Neural progenitor cell (in vitro differentiated cells): ENCODE data around the gene TSPAN1.

Source experiments
- EZH2 ChIP-seq: fragments of 200-600 bp; sonication (generic); IDR thresholded peaks from 2 replicates; pipeline ENCODE4 v1.6.1; 2017; ENCODE audit warnings: antibody characterized with exemption, mild to moderate bottlenecking, moderate library complexity
- TF ChIP-seq, protein P1 (sequence below): fragments of 200-600 bp; sonication (generic); IDR thresholded peaks from 2 replicates; pipeline ENCODE4 v1.5.1; 2017; ENCODE audit warnings: antibody characterized with exemption, mild to moderate bottlenecking

DNA sequence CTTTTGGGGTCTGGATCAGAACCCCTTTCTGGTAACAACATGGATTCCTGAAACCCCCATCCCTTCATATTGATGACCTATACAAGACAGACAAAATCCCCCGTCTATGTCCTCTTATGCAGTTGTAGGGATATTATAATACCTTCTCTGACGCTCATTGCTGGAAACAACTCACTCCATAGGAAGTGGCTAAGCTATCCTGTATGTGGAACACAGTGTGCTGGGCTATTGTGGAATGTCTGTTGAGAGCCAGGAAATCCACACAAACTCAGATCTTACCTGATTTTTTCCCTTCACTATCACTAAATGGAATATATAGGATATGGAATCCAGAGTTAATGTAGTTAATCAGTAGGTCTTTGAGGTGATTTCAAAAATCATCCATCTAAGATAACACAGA lies 24.8 kb upstream of the TSPAN1 start:
- TF ChIP-seq, protein P1, sequence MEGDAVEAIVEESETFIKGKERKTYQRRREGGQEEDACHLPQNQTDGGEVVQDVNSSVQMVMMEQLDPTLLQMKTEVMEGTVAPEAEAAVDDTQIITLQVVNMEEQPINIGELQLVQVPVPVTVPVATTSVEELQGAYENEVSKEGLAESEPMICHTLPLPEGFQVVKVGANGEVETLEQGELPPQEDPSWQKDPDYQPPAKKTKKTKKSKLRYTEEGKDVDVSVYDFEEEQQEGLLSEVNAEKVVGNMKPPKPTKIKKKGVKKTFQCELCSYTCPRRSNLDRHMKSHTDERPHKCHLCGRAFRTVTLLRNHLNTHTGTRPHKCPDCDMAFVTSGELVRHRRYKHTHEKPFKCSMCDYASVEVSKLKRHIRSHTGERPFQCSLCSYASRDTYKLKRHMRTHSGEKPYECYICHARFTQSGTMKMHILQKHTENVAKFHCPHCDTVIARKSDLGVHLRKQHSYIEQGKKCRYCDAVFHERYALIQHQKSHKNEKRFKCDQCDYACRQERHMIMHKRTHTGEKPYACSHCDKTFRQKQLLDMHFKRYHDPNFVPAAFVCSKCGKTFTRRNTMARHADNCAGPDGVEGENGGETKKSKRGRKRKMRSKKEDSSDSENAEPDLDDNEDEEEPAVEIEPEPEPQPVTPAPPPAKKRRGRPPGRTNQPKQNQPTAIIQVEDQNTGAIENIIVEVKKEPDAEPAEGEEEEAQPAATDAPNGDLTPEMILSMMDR = no peak
- TF ChIP-seq EZH2 = no peak
